ENCODE data around the gene ADAP1. TPM values are rescaled to one million over a fixed set of nuclear protein-coding genes. Genes with fewer than 3 reads are reported as not detected.

The ADAP1 gene
- total RNA-seq, 1 donor from 2014 or later, result 19.2 TPM

DNA sequence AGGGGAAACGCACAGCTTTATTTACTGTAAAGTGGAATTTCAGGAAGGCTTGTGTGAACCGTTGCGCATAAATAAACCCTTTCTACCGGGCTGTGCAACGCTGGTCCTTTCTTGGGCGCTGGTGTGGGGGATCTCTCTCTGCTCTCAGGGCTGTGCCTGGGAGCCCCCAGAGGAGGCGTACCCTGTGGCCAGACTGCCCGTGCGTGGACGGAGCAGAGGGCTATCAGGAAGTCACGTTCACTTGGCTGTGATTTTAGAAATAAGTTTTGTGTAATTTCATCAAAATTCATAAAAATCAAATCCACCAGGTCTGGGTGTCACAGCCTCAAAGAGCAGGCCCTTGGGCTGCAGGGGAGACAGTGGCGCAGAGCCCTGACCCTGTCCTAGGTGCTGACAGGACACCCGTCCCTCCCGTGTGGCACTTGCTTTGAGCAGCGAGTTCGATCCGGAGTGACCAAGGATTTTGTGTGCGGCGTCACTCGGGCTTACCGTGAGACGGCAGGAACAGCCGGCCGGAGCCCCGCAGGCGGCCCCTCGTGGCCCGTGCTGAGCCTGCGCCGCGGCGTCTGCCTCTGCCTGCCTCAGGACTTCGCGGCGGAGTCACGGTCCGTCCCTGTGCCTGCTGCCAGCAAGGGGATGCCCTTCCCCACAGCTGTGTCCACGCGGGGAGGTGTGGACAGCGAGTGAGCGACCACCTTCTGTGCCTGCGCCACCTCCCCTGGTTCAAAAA lies 58.0 kb downstream of the ADAP1 start:
- no peak for DNase-seq (ENCODE audit: low spot score)

DNA sequence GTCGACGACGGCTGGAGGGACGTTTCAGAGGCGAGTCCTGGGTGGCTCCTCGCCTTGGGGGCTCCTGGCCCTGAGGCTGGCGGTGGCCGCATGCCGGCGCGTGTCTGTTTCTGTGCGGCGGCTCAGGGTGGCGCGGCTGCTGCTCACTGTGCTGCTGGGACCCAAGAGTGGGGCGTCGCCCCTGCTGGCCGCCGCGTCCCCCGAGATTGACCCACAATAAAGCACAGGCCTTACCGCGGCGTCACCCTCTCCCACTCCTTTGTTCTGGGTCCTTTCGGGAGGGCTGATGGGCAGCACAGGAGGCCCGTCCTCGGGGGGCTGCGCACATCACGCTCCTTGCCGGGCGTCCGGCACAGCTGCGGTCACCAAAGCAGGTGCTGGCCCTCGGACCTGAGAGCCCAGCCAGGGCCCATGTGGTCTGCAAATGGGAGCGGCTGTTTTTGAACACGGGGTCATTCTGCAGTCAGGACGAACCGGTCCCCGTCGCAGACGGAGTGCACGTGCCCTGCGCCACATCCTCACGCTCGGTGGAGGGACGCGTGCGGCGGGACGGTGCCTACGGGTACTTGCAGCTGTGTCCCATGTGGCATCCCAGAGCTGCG lies 58.9 kb downstream of the ADAP1 start:
- no peak for DNase-seq (ENCODE audit: low spot score)

DNA sequence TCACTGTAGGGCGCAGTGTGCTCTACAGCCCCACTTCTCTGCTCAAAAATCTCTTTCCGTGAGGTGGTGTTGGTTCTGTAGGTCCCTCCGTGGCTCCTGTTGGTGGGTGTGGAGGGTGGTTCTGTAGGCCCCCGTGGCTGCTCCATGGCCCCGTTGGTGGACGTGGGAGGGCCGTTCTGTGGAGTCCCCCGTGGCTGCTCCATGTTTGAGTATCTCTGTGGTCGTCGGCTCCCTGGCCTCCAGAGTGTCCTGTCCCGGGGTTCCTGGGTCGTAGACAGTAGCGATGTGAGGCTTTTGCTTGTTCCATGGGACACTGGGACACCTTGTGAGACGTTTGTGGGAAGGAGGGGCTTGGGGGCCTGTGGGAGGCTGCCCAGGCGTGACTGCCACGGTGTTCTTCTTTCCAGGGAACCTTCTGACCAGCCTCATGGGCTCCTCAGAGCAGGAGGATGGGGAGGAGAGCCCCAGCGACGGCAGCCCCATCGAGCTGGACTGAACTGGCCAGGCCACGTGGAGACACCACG lies 59.5 kb downstream of the ADAP1 start:
- no peak for DNase-seq (ENCODE audit: low spot score)

DNA sequence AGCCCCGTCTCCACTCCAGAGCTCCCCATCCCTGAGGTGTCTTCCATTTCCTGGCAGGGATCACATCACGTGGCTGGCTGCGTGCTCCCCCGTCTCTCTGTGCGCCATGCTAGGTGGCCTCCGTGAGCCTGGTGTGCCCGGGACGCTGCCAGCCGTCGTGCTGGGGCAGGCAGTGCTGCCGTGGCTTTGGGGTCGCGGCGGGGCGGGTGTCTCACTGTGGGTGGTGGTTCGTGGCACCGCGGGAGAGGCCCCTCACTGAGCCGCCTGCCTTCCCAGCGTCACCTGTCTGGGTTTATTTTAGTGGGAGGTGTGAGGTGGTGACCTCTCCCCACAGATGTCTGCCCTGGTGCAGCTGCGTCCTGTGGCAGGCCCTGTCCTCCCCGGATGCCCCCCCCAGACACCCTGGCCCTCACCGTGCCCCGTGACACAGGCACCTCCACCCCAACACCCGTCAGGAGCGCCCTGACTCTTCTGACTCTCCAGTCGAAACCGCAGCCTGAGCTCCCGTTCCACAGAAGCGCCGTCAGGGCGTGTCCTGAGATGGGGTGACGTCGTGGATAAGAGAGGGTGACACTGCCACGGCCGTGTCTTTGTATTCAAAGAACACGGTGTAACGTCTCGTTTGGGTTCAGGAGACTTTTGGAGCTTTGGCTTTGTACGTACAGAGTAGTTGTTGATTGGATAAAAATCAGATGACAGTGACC lies 60.2 kb downstream of the ADAP1 start:
- DNase-seq (ENCODE audit: low spot score), result no peak

DNA sequence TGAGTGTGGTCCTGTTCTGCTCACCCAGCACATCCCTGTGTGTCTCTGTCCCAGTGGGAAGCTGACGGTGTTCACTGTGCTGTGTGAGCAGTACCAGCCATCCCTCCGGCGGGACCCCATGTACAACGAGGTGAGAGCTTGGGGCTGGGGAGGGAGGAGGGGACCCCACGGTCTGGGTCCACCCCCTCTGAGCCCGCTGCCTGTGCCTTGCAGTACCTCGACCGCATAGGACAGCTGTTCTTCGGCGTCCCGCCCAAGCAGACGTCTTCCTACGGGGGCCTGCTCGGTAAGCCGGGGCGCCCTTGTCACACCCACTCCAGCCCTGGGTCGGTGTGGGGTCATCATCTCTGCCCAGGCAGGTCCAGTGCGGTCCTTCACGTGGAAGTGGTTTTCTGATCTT lies 60.8 kb downstream of the ADAP1 start:
- no peak for DNase-seq (ENCODE audit: low spot score)

DNA sequence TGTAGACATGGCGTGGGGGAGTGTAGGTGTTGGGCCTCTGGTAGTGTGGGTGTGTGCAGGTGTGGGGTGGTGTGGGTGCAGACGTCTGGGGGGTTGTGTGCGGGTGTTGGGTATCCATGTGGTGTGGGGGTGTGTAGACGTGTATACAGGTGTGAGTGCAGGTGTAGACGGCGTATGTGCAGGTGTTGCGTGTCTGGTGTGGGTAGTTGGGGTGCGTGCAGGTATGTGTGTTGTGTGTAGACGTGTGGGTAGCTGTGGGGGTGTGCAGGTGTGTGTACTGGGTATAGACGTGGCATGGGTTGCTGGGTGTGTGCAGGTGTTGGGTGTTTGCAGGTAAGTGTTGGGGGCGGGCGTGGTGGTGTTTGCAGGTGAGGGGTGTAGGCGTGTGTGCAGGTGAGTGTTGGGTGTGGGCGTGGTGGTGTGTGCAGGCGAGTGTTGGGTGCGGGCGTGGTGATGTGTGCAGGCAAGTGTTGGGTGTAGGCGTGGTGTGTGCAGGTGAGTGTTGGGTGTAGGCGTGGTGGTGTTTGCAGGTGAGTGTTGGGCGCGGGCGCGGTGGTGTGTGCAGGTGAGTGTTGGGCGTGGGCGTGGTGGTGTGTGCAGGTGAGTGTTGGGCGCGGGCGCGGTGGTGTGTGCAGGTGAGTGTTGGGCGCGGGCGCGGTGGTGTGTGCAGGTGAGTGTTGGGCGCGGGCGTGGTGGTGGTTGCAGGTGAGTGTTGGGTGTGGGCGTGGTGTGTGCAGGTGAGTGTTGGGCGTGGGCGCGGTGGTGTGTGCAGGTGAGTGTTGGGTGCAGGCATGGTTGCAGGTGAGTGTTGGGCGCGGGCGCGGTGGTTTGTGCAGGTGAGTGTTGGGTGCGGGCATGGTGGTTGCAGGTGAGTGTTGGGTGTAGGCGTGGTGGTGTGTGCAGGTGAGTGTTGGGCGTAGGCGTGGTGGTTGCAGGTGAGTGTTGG lies 61.6 kb downstream of the ADAP1 start:
- no peak for DNase-seq (ENCODE audit: low spot score)

DNA sequence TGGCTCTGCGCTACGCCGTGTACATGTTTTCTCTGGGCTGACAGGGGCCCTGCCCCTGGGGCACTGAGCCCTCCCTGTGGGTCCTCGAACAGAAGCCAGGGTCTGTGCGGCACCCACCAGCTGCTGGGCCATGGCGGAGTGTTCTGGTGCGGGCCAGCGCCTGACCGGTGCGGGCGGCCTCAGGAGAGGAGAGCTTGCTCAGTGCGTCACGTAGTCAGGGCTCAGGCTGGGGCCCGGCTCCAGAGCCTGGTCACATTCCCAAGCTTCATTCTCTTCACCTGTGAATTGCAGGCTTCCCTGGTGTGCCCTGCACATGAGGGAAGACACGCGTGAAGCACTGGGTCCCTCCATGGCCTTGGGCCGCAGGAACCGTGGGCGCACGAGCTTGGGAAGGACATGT lies 62.7 kb downstream of the ADAP1 start:
- DNase-seq (ENCODE audit: low spot score), result no peak

DNA sequence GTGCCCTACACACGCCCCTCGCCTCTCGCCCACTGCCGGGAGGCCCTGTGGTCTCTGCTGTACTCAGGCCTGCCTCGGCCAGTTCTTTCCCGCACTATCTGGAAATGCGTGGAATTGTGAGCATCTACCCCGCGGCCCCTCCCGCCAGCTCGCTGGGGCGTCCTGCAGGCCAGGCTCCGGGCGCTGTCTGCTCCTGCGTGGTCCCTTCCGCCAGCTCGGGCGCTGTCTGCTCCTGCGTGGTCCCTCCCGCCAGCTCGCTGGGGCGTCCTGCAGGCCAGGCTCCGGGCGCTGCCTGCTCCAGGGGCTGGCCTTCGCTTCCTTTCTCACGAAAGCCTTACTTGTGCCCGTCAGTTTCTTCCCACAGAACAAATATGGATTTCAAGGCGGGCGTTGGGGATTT lies 63.2 kb downstream of the ADAP1 start:
- DNase-seq (ENCODE audit: low spot score), result no peak

DNA sequence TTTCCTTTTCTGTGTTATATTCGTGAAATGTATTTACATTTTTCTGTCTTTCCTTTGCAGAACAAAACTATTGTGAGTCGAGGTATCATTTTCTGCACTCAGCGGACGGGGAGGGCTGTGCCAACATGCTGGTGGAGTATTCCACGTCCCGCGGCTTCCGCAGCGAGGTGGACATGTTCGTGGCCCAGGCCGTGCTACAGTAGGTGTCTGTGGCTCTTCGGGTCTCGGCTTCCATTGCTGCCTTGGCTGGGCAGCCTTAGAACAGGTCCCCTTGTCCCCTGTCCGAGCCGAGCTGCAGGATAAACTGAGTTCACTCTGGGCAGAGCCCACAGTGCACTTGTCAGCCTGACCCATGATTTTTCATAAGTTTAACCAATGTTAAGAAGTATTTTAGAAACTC lies 63.6 kb downstream of the ADAP1 start:
- DNase-seq (ENCODE audit: low spot score), result no peak

DNA sequence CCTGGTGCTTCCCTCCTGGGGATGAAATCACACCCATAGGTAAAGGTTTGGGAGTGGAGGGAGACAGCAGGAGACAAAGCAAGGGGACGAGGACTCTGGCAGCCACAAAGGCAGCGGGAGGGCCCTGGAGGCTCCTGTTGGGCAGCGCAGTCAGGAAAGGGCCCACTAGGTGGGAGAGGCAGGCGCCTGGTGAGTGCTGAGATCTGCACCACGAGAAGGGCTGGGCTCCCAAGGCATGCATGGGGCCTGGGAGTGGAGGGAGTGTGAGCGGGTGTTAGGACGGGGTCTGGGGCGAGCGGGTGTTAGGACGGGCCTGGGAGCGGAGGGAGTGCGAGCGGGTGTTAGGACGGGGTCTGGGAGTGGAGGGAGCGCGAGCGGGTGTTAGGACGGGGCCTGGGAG lies 65.1 kb downstream of the ADAP1 start:
- no peak for DNase-seq (ENCODE audit: low spot score)

DNA sequence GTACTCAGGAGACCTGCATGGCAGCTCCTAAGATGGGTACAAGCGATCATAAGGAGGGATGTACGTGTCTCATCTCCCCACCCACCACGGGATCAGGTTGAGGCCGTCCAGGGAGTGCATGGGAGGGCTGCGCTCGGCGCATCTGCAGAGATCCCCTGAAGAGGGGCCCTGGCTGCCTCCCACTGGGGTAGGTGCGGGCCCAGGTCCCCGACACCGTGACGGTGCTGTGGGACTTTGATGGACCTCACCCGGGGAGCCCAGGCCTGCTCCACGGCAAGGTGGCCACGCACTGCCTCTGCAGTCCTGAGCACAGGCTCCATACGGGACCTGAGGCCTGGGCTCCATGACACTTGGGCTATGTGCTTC lies 65.5 kb downstream of the ADAP1 start:
- no peak for DNase-seq (ENCODE audit: low spot score)

DNA sequence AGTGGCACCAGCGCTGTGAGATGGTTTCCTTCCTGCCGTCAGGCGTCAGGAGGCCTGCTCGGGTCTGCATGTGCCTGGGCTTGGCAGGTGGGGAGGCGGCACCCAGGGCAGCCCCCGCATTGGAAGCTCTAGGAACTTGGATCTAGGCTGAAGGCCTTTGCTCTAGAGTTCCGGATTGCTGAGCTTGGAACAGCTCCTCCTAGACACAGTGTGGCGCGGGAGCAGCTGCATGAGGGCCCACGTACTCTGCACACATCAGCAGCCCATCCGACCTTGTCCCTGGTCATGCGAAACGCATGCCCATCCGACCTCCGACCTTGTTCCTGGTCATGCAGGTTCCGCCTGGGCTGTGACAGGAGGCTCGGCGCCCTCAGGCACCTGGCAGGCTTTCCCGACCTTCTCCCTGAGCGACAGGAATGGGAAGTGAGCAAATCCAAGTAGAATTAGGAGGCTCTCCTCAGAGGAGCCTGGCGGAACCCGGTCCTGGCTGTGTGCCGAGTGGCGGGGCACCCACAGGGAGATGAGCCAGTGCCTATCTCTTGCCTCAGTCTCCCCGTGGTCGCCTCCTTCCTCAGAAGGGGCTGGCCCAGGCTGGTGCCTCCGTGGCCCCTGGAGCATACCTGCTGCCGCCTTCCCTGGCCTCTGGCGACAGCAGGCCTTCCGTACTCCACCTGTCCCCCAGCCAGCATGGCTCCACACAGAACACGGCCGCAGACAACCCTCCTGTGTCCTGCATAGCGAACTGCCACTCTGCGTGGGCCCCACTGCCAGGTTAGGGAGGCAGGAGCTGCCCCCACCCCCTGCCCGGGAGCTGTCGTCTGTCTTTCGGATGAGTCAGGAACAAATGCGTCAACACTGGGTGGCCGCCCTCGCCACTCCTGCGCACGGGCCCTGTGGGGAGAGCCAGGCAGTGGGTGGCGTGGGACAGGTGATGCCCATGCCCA lies 66.1 kb downstream of the ADAP1 start:
- no peak for DNase-seq (ENCODE audit: low spot score)

DNA sequence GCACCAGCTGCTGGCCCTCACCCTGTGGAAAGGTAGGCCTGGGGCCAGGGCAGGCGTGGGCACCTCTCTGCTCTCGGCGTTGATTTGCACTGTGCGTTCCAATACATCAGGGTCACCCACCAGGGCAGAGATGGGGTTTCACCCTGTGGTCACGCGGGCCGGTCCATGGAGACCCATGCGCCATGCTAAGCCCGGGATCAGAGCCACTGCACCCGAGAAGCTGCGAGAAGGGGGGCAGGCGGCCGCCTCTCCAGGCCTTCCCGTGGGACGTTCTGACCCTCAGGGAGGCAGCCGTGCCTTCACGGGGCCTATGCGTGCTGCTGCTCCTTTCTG lies 67.0 kb downstream of the ADAP1 start:
- no peak for DNase-seq (ENCODE audit: low spot score)

DNA sequence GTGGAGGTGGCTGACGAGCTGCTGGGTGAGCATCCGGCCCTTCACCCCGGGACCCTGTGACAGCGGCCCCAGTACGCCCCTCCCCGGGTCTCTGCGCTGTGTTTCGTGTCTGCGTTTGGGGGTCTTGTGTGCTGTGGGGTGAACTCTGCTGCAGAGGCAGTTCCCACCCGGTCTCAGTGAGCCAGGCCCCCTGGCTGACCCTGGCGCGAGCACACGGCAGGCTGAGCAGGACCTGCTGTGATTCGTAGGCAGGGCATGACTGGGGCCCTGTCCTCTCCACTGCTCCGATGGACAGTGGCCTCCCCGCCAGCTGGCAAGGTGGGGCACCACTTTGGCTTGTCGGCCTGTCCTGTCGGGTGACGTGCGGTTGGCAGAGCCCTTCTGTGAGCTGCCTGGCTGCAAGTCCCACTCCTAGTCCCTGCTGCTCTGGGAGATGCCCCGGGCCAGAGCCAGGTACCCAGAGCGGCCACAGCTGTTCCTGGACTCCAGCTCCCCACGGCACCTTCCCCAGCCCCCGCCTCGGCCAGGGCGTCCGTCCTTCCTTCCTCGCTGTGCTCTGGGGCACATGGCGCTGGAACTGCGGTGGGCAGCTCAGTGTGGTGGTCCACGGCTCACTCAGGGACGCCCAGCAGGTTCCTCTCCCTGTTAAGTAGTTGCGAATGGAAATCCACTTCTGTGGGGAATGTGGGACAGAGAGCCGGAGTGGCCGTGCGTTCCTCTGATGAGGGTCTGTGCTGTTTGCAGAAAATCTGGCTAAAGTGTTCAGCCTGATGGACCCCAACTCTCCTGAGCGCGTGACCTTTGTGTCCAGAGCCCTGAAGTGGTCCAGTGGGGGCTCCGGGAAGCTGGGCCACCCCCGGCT lies 67.6 kb downstream of the ADAP1 start:
- no peak for DNase-seq (ENCODE audit: low spot score)

DNA sequence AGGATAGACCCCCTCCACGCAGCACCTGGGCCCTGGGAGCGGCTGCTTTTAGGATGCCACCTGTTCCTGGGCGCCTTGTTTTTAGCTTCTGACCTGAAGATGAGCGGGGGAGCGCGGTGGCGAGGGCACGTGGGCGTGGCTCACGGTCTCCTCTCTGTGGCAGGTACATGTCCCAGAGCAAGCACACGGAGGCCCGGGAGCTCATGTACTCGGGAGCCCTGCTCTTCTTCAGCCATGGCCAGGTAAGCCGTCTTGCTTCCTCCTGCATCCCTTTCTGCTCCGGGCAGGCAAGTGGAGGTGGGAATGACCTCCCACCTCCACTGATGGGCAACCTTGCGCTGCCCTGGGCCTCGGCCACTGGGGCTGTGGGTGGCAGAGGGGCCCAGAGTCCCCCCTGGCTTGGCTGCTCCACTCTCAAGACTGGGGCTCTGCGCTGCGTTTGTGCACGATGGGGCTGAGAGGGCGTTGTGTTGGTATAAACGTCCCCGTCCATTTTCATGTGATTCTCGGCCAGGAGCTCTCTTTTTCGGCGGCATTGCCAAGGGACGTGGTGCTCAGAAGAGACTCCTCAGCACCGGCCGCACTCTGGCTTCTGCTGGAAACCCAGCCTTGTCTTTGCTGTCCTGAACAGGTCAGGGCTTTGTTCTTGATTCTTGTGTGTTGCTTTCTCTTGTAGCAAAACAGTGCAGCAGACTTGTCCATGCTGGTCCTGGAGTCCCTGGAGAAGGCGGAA lies 68.4 kb downstream of the ADAP1 start:
- no peak for DNase-seq (ENCODE audit: low spot score)

DNA sequence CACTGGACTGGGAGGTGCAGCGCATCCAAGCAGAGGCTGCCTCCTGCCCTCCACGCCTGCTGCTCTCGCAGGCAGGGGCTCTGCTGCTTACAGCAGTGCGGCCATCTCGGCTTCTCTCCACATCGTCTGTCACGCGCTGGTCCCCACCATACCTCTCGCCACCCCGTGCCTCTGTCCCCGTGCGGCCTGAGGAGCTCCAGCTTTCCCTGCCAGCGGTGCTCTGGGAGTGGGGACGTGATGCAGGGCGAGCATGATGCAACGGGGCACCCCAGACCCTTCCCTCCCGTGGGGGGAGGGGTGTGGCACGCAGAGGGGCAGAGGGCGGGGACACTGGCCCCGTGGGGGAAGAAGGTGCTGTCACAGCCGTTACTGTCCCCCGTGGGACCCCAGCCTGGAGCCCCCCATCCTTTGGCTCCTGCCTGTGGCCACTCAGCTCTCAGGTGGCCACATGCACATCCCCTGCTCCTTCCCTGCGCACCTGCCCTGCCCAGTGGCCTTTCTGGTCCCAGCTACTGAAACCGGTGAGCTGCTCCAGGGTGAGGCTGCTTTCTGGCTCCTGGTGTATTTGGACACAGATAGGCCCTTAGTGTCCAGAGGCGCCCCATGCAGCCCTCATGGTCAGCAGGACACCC lies 69.1 kb downstream of the ADAP1 start:
- DNase-seq (ENCODE audit: low spot score), result no peak

DNA sequence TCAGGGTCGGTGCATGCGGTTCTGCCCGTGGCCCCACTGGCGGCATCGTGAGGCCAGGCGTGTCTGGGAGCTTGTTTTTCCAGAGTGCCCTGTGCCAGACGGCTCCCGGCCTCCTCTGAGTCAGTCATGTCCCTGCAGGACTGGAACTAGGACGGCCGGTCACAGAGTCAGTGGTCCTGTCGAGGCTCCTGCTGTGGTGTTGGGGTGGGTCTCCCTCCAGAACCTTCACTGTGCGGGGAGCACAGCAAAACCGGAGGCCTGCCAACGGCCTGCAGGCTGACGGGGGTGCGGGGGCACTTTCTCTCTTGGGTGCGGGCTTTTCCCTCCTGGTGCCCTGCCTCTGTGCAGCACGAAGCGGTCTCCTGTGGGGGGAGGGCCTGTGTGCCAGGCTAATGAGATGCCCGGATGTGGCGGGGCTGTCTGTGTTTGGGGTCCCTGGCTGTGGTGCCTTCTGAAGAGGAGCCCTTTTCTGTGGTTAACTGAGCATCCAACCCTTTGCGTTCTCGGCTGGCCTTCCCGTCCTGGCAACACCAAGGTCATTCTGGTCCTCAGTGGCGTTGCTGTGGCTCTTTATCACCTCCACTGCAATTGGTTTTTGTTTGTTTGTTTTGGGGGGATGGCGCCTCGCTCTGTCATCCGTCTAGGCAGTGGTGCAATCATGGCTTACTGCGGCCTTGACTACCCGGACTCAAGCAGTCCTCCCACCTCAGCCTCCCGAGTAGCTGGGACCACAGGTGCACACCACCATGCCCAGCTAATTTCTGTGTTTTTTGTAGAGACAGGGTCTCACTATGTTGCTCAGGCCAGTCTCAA lies 70.1 kb downstream of the ADAP1 start:
- DNase-seq (ENCODE audit: low spot score), result no peak

All from mesenteric fat pad (tissue), 1 donor.